IPS DF 6.9 (cell line): ENCODE results near the gene ARHGAP42.
"Not testable (repeated sequence)": the region's sequence is repeated elsewhere in the genome, so short reads cannot be mapped to it uniquely, and the experiment has no call there.

Source experiments
- DNase-seq: peaks from one replicate; pipeline ENCODE4 v3.0.0-alpha.2; 2013; ENCODE audit warnings: low read depth, low spot score
- H3K27ac ChIP-seq: one replicate; pipeline ENCODE4 v1.5.1; 2013; ENCODE audit warnings: low read length, control low read depth
- H3K27me3 ChIP-seq: 2 replicates; pipeline ENCODE4 v1.6.1; 2013; ENCODE audit warnings: mild to moderate bottlenecking, low read length; ENCODE audit not compliant: control insufficient read depth, insufficient read depth
- H3K36me3 ChIP-seq: 2 replicates; pipeline ENCODE4 v1.6.1; 2013; ENCODE audit warnings: low read length; ENCODE audit not compliant: control insufficient read depth, insufficient read depth
- H3K4me1 ChIP-seq: 2 replicates; pipeline ENCODE4 v1.6.1; 2013; ENCODE audit warnings: low read length; ENCODE audit not compliant: control insufficient read depth, insufficient read depth
- H3K4me3 ChIP-seq: 2 replicates; pipeline ENCODE4 v1.5.1; 2013; ENCODE audit warnings: mild to moderate bottlenecking, low read length
- H3K9me3 ChIP-seq: 2 replicates; pipeline ENCODE4 v1.6.1; 2013; ENCODE audit warnings: low read length, inconsistent platforms; ENCODE audit not compliant: control insufficient read depth, insufficient read depth
- WGBS: extraction: QIAGEN DNeasy Blood & Tissue Kit; methylation state at CpG from one replicate; pipeline ENCODE4 v1.1.7; 2013; ENCODE audit warnings: mixed read lengths, missing lambda C conversion rate; ENCODE audit not compliant: insufficient read length, insufficient coverage; 5-methylcytosine and 5-hydroxymethylcytosine counted together

The ARHGAP42 gene

DNA sequence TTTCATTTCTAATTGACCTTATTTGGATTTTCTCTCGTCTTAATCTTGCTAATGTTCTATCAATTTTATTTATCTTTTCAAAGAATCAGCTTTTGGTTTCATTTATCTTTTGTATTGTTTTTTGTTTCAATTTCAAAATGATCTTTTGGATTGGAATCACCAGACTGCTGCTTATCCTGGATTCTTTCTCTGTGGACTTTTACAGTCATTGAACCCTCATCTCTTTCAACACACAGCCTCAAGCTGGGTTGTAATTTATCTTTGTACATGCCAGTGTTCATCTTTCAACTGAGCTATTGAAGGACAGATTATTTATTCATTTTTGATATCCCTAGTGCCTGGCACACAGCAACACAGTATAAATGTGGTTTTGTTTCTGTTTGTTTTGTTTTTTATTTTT is 195.9 kb downstream of the ARHGAP42 start:
- H3K9me3 ChIP-seq: no peaks in the 10 kb centered on the region
- no peak for DNase-seq
- no CpG with 5 or more reads among the region's 1 CpG for WGBS
- H3K27ac ChIP-seq: no peak overlapping the region
- H3K36me3 ChIP-seq: no peaks in the 10 kb centered on the region
- H3K27me3 ChIP-seq: no peaks in the 10 kb centered on the region
- no peak overlapping the region for H3K4me3 ChIP-seq
- H3K4me1 ChIP-seq: no peaks in the 10 kb centered on the region

DNA sequence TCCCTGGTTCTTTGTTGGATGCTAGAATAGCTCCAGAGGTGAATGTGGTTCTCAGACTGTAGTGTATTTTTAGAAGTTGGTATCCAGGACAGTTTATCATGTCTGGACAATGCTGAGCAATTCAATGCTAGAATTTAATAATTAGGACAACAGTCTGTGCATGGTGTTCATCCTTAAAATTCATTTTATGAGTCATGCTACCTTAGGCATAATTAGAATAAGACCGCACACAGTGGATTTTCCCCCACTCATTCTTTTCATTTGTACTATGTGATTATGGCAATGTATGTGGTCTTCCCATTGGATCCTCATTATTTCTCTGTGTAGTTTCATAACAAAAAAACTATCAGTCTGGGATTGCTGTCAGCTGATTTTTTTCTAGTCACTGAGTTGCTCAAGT is 196.7 kb downstream of the ARHGAP42 start:
- Histone ChIP-seq H3K27me3 (no peaks in the 10 kb centered on the region), H3K27ac (no peak overlapping the region), H3K4me3 (no peak overlapping the region), H3K36me3 (no peaks in the 10 kb centered on the region), H3K4me1 (no peaks in the 10 kb centered on the region), H3K9me3 (no peaks in the 10 kb centered on the region)
- no CpG with 5 or more reads among the region's 1 CpG for WGBS
- no peak for DNase-seq

DNA sequence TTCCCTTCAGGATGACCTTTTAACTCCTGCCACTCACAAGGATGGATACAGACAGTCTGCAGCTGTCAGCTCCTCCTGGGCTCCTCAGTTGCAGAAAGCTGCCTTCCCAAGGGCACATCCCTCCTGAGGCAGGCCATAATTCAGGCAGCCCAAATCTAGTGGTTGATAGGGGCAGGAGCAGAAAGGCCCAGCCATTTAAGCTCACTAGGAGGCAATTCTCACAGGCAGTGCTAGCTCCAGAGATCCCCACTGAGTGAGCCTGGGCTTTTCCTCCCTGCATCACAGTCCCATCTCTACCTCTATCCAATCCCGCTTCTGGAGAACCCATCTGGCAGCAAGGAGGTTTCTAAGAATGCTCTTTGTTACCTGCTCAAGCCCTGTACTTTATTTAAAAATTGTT is 200.6 kb downstream of the ARHGAP42 start:
- Histone ChIP-seq H3K9me3 (no peaks in the 10 kb centered on the region), H3K27ac (no peak overlapping the region), H3K4me1 (no peaks in the 10 kb centered on the region), H3K36me3 (no peaks in the 10 kb centered on the region), H3K4me3 (no peak overlapping the region), H3K27me3 (no peaks in the 10 kb centered on the region)
- DNase-seq: no peak
- no CpG with 5 or more reads among the region's 1 CpG for WGBS

DNA sequence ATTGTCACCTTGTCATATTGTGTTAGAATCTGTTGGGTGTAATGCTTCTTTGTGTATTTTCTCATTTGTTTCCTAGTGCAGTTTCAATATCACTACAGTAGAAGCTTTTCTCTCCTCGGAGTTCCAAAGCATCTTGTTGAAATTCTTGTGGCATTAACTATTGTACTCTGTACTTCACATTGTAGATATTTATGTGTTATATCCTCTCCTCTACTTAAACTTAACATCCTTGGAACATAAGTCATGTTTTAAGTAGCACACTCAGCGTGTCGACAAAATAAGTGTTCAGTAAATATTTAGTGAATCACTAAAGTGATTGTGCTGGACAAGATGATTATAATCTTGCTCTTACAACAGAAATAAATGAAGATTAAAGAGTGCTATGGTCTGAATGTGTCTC is 201.7 kb downstream of the ARHGAP42 start:
- Histone ChIP-seq H3K36me3 (no peaks in the 10 kb centered on the region), H3K9me3 (no peaks in the 10 kb centered on the region), H3K27ac (no peak overlapping the region), H3K4me1 (no peaks in the 10 kb centered on the region), H3K27me3 (no peaks in the 10 kb centered on the region), H3K4me3 (no peak overlapping the region)
- no CpG with 5 or more reads among the region's 3 CpGs for WGBS
- no peak for DNase-seq

DNA sequence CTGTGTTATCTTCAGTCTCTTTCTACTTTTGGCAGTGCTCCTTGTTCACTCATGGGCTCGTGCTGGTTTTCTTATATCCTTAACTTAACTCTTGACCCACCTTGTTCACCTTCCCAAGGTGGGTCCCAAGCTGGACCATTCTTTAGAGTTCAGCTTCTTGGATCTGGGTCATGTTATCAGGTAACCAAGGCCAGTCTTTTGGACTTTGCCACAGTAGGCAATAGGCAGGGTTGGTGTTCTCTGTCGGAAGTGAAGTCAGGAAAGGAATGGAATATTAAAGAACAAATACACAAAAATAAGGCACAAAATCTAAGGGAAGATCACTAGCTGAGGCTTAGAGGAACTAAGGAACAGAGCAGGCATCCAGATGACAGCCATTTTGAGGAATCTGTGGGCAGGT is 202.7 kb downstream of the ARHGAP42 start:
- Histone ChIP-seq H3K9me3 (no peaks in the 10 kb centered on the region), H3K36me3 (no peaks in the 10 kb centered on the region), H3K27me3 (no peaks in the 10 kb centered on the region), H3K27ac (no peak overlapping the region), H3K4me1 (no peaks in the 10 kb centered on the region), H3K4me3 (no peak overlapping the region)
- WGBS: no CpG with 5 or more reads among the region's 2 CpGs
- DNase-seq: no peak

DNA sequence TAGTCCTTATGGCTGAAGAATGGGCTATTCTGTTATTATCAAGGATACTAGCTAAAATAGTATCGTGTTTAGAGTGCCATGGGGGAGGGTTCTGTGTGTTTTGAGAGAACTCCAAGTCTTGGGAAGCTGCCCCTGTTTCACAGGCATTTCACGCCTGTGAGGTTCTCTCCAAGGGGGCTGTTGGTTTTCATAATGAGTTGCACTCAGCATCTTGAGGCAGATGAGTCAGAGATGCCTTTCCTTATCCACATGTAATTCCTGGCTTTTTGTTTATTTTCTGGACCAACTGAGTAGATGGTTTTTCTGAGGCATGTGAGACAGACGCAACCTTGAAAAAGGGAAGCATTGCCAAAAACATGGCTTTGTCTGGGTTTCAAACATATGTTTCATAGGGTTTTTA is 203.7 kb downstream of the ARHGAP42 start:
- no CpG with 5 or more reads among the region's 3 CpGs for WGBS
- DNase-seq: no peak
- H3K36me3 ChIP-seq: no peaks in the 10 kb centered on the region
- H3K4me3 ChIP-seq: no peak overlapping the region
- no peaks in the 10 kb centered on the region for H3K9me3 ChIP-seq
- H3K27ac ChIP-seq: no peak overlapping the region
- no peaks in the 10 kb centered on the region for H3K27me3 ChIP-seq
- no peaks in the 10 kb centered on the region for H3K4me1 ChIP-seq

DNA sequence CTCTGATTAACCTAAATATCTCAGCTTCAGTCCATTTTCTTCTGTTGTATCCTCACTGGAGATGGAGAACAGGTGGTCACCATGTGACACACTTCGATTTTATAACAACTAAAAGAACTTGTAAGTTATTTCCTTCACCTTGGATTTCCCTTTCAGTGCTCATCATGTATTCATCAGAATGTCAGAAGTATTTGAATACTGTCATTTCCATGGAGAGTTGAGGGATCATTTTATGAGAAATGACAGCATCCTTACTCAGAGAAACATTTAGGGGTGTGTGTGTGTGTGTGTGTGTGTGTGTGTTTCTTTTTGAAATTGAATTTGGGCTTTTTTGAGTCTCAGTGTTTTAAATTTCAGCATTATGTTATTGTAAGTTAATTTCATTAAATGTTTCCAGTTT is 205.8 kb downstream of the ARHGAP42 start:
- no peaks in the 10 kb centered on the region for H3K4me1 ChIP-seq
- no peaks in the 10 kb centered on the region for H3K36me3 ChIP-seq
- H3K27ac ChIP-seq: no peak overlapping the region
- no peak overlapping the region for H3K4me3 ChIP-seq
- no peaks in the 10 kb centered on the region for H3K27me3 ChIP-seq
- H3K9me3 ChIP-seq: no peaks in the 10 kb centered on the region
- no CpG with 5 or more reads among the region's 1 CpG for WGBS
- DNase-seq: no peak

DNA sequence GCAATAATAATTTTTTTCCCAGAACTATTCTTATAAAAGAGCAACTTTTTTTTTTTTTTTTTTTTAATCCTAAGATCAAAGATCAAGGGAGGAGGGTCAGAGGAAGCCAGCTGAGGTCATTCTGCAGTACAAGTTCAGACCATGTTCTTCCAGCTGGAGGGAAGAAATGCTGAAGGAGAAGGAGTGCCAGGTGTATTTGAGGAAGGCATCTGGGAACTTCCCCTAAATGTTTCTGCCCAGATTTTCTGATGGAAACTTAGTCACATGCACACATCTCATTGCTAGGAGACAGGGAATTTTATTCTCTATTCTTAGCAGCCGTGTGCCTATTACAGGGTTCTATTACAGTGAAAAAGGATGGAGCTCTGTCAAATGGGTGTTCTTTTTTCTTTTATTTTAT is 208.4 kb downstream of the ARHGAP42 start:
- WGBS: no CpG with 5 or more reads among the region's 1 CpG
- Histone ChIP-seq H3K36me3 (no peaks in the 10 kb centered on the region), H3K4me3 (no peak overlapping the region), H3K9me3 (no peaks in the 10 kb centered on the region), H3K4me1 (no peaks in the 10 kb centered on the region), H3K27me3 (no peaks in the 10 kb centered on the region), H3K27ac (no peak overlapping the region)
- no peak for DNase-seq

DNA sequence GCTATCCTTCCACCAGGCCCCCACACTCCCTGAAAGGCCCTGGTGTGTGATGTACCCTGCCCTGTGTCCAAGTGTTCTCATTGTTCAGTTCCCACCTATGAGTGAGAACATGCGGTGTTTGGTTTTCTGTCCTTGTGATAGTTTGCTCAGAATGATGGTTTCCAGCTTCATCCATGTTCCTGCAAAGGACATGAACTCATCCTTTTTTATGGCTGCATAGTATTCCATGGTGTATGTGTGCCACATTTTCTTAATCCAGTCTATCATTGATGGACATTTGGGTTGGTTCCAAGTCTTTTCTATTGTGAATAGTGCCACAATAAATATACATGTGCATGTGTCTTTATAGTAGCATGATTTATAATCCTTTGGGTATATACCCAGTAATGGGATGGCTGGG is 208.9 kb downstream of the ARHGAP42 start:
- H3K9me3 ChIP-seq, H3K27ac ChIP-seq, H3K27me3 ChIP-seq, H3K4me1 ChIP-seq, H3K36me3 ChIP-seq, H3K4me3 ChIP-seq, DNase-seq: not testable (repeated sequence)
- WGBS: no CpG with 5 or more reads among the region's 1 CpG

DNA sequence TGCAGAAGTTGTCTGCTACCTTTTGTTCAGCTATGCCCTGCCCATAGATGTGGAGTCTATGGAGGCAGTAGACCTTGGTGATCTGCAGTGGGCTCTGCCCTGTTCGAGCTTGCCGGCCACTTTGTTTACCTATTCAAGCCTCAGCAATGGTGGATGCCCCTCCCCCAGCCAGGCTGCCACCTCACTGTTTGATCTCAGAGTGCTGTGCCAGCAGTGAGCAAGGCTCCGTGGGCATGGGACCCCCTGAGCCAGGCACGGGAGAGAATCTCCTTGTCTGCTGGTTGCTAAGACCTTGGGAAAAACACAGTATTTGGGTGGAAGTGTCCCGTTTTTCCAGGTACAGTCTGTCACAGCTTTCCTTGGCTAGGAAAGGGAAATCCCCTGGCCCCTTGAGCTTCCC is 214.4 kb downstream of the ARHGAP42 start:
- no CpG with 5 or more reads among the region's 5 CpGs for WGBS
- DNase-seq, H3K27me3 ChIP-seq, H3K4me3 ChIP-seq, H3K9me3 ChIP-seq, H3K27ac ChIP-seq, H3K36me3 ChIP-seq, H3K4me1 ChIP-seq: not testable (repeated sequence)

DNA sequence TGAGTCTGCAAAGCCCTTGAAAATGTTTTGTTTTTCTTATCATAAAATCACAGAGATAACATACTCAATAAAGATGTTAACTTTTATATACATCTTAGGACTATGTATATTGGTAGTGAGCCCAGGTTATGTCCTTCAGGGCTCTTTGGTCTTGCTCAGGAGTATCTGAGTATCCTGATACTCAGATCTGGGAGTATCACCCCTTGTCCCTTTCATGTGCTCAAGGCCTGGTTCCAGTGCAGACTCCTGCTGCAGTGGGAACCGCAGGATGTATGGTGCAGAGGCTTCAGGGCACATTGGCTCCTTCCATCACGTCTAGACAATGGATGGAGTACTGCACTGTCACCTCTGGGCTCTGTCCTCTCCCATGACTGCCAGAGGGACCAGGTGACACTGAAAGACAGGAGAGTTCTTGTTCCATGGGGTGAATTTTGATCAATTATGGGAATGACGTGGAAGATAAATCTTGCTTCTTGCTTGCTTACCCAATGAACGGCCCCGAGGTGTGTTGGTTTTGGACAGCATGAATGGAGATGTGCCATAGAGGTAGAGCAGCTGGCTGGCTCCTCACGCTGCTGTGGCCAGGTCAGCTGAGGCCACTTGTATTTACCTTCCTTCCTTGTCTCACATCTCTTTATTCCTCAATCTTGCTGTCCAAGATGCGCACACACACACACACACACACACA is 215.5 kb downstream of the ARHGAP42 start:
- Histone ChIP-seq H3K36me3 (no peaks in the 10 kb centered on the region), H3K9me3 (no peaks in the 10 kb centered on the region), H3K27ac (no peak overlapping the region), H3K27me3 (no peaks in the 10 kb centered on the region), H3K4me1 (no peaks in the 10 kb centered on the region; the same call in 1 of the 2 replicates), H3K4me3 (no peak overlapping the region)
- DNase-seq: no peak
- no CpG with 5 or more reads among the region's 7 CpGs for WGBS
